GM23248 (cell line): ENCODE data around the gene MPZL1. TPM values are rescaled to one million over a fixed set of nuclear protein-coding genes. Genes with fewer than 3 reads are reported as not detected.

ENCODE experiments used
- DNase-seq: peaks from one replicate; pipeline ENCODE4 v3.0.0-alpha.2; 2015
- H2AFZ ChIP-seq: fragments of 200-600 bp; sonication (generic); 2 replicates; pipeline ENCODE4 v1.6.1; 2016; ENCODE audit warnings: antibody characterized with exemption
- H3F3A ChIP-seq: fragments of 200-600 bp; sonication (generic); 2 replicates; pipeline ENCODE4 v1.6.1; 2016; ENCODE audit warnings: mild to moderate bottlenecking, antibody characterized with exemption, mixed run types; ENCODE audit not compliant: insufficient read depth
- H3K27ac ChIP-seq: fragments of 200-600 bp; sonication (generic); 2 replicates; pipeline ENCODE4 v1.5.1; 2016; ENCODE audit warnings: mild to moderate bottlenecking
- H3K27me3 ChIP-seq: fragments of 200-600 bp; sonication (generic); replicated peaks from 2 replicates; pipeline ENCODE4 v1.6.1; 2016; ENCODE audit warnings: mild to moderate bottlenecking; ENCODE audit not compliant: insufficient read depth
- H3K36me3 ChIP-seq: fragments of 200-600 bp; sonication (generic); 2 replicates; pipeline ENCODE4 v1.6.1; 2016; ENCODE audit warnings: low read depth, mild to moderate bottlenecking
- H3K4me1 ChIP-seq: fragments of 200-600 bp; sonication (generic); 2 replicates; pipeline ENCODE4 v1.6.1; 2016; ENCODE audit warnings: mild to moderate bottlenecking; ENCODE audit not compliant: insufficient read depth
- H3K4me2 ChIP-seq: fragments of 200-600 bp; sonication (generic); one replicate; pipeline ENCODE4 v1.6.1; 2016; ENCODE audit warnings: mild to moderate bottlenecking; ENCODE audit not compliant: unreplicated experiment
- H3K4me3 ChIP-seq: fragments of 200-600 bp; sonication (generic); 2 replicates; pipeline ENCODE4 v1.5.1; 2016; ENCODE audit warnings: mild to moderate bottlenecking
- H3K79me2 ChIP-seq: fragments of 200-600 bp; sonication (generic); 2 replicates; pipeline ENCODE4 v1.6.1; 2016; ENCODE audit warnings: mild to moderate bottlenecking; ENCODE audit not compliant: insufficient read depth
- H3K9ac ChIP-seq: fragments of 200-600 bp; sonication (generic); 2 replicates; pipeline ENCODE4 v1.6.1; 2016; ENCODE audit warnings: mild to moderate bottlenecking
- H3K9me2 ChIP-seq: fragments of 200-600 bp; sonication (generic); 2 replicates; pipeline ENCODE4 v1.6.1; 2016; ENCODE audit warnings: mixed run types, mild to moderate bottlenecking, moderate library complexity; ENCODE audit not compliant: insufficient read depth
- H3K9me3 ChIP-seq: fragments of 200-600 bp; sonication (generic); one replicate; pipeline ENCODE4 v1.6.1; 2017; ENCODE audit warnings: low read depth
- H4K20me1 ChIP-seq: fragments of 200-600 bp; sonication (generic); 2 replicates; pipeline ENCODE4 v1.6.0; 2016; ENCODE audit not compliant: insufficient read depth
- EZH2 ChIP-seq: fragments of 200-600 bp; sonication (generic); IDR thresholded peaks from 2 replicates; pipeline ENCODE4 v1.6.1; 2018; ENCODE audit warnings: antibody characterized with exemption, mild to moderate bottlenecking; ENCODE audit not compliant: insufficient read depth, poor library complexity, severe bottlenecking
- EZH2phosphoT487 ChIP-seq: fragments of 200-600 bp; sonication (generic); IDR thresholded peaks from 2 replicates; pipeline ENCODE4 v1.6.1; 2018; ENCODE audit warnings: antibody characterized with exemption, moderate library complexity, mild to moderate bottlenecking, low read depth; ENCODE audit not compliant: insufficient read depth
- WGBS, 2 experiments: methylation state at CpG; one replicate each; pipeline ENCODE4 v1.1.6; 2015 to 2017; ENCODE audit warnings: low lambda C conversion rate in 2 of 2, low coverage in 1 of 2; ENCODE audit errors: missing lambda C conversion rate in 2 of 2; 5-methylcytosine and 5-hydroxymethylcytosine counted together
- in situ Hi-C: fragments of 300-500 bp; cut with MboI; formaldehyde crosslinking; loops from 2 replicates; pipeline ENCODE4 v1.15.0; 2020
- polyA plus RNA-seq: library from polyadenylated mRNA; unstranded; fragments of >200 nt; fragmentation: Nextera tagmentation; extraction: Ambion mirVana; gene quantifications from 2 replicates; pipeline ENCODE4 v1.2.1, GENCODE V29; 2016
- total RNA-seq: library from RNA; depleted of rRNA; stranded (reverse); fragments of >200 nt; shearing (Covaris generic); gene quantifications from 2 replicates; pipeline ENCODE4 v1.2.3, GENCODE V29; 2014

MPZL1 gene
- total and polyA plus RNA-seq, 2 experiments from 2014 or later = 144 to 284 TPM

- Histone ChIP-seq H3K9me3 (no peaks in the 10 kb centered on the region), H3K4me1 (peaks cover 9% of the 10 kb centered on the region), H3K9me2 (no peaks in the 10 kb centered on the region), H4K20me1 (no peaks in the 10 kb centered on the region), H3K79me2 (no peaks in the 10 kb centered on the region), H3K36me3 (no peaks in the 10 kb centered on the region), H3K27me3 (no peaks in the 10 kb centered on the region), H3F3A (peaks cover 24% of the 10 kb centered on the region), H3K27ac (no peak overlapping the region), H2AFZ (no peak overlapping the region), H3K4me2 (no peak overlapping the region), H3K9ac (no peak overlapping the region), H3K4me3 (no peak overlapping the region)
- TF ChIP-seq EZH2 = no peak
- TF ChIP-seq EZH2phosphoT487 = no peak
- WGBS, 2 experiments = 83 to 92% methylated on average over 4 of the region's 4 CpGs
- in situ Hi-C loops = loop anchor here (25.0 kb wide), 3 partner anchors 103 to 603 kb away; partner anchors contain the start of genes GPA33 and STYXL2
- DNase-seq = no peak
Observed at GRCh38 chr1:167690053-167690452, 31.7 kb upstream of the MPZL1 start.

GRCh38 chr1:167693425-167694045, 28.2 kb upstream of the MPZL1 start:
- no peaks in the 10 kb centered on the region for H3K27me3 ChIP-seq
- H2AFZ ChIP-seq = no peak overlapping the region
- 89 to 95% methylated on average over 7 of the region's 7 CpGs for WGBS, 2 experiments
- peaks cover 18% of the 10 kb centered on the region for H3F3A ChIP-seq
- peaks cover 9% of the 10 kb centered on the region for H3K4me1 ChIP-seq
- H3K4me2 ChIP-seq = no peak overlapping the region
- H3K36me3 ChIP-seq = no peaks in the 10 kb centered on the region
- H3K9me2 ChIP-seq = no peaks in the 10 kb centered on the region
- no peaks in the 10 kb centered on the region for H3K79me2 ChIP-seq
- H3K27ac ChIP-seq = no peak overlapping the region
- no peak overlapping the region for H3K9ac ChIP-seq
- no peaks in the 10 kb centered on the region for H3K9me3 ChIP-seq
- no peak for DNase-seq
- TF ChIP-seq EZH2phosphoT487 (no peak), EZH2 (no peak)
- H4K20me1 ChIP-seq = no peaks in the 10 kb centered on the region
- in situ Hi-C loops = loop anchor here (25.0 kb wide), 3 partner anchors 106 to 606 kb away; partner anchors contain the start of genes GPA33 and STYXL2
- H3K4me3 ChIP-seq = no peak overlapping the region

- Histone ChIP-seq H3K9me2 (no peaks in the 10 kb centered on the region), H3K27me3 (no peaks in the 10 kb centered on the region), H3K79me2 (no peaks in the 10 kb centered on the region), H3K36me3 (no peaks in the 10 kb centered on the region), H3K9me3 (no peaks in the 10 kb centered on the region), H3K4me1 (peaks cover 2% of the 10 kb centered on the region), H3F3A (peaks cover 7% of the 10 kb centered on the region), H3K27ac (no peak overlapping the region), H4K20me1 (no peaks in the 10 kb centered on the region), H3K4me2 (no peak overlapping the region), H2AFZ (no peak overlapping the region), H3K9ac (no peak overlapping the region), H3K4me3 (no peak overlapping the region)
- TF ChIP-seq EZH2 = no peak
- no peak for TF ChIP-seq EZH2phosphoT487
- DNase-seq = no peak
- WGBS, 2 experiments = 65 to 74% methylated on average over 2 of the region's 2 CpGs
- in situ Hi-C loops = loop anchor here (25.0 kb wide), 3 partner anchors 107 to 607 kb away; partner anchors contain the start of genes GPA33 and STYXL2
Observed at GRCh38 chr1:167694691-167695090, 27.1 kb upstream of the MPZL1 start.

GRCh38 chr1:167695147-167695546, 26.6 kb upstream of the MPZL1 start:
- Histone ChIP-seq H3F3A (peaks cover 2% of the 10 kb centered on the region; the same call in 1 of the 2 replicates), H3K4me2 (no peak overlapping the region), H3K9ac (no peak overlapping the region), H4K20me1 (no peaks in the 10 kb centered on the region), H3K27ac (no peak overlapping the region), H3K4me3 (no peak overlapping the region), H2AFZ (no peak overlapping the region), H3K9me3 (no peaks in the 10 kb centered on the region), H3K9me2 (no peaks in the 10 kb centered on the region), H3K36me3 (no peaks in the 10 kb centered on the region), H3K79me2 (no peaks in the 10 kb centered on the region), H3K4me1 (no peaks in the 10 kb centered on the region), H3K27me3 (no peaks in the 10 kb centered on the region)
- DNase-seq = no peak
- in situ Hi-C loops = loop anchor here (25.0 kb wide), 3 partner anchors 108 to 608 kb away; partner anchors contain the start of genes GPA33 and STYXL2
- WGBS, 2 experiments = 96% methylated on average over 2 of the region's 2 CpGs
- TF ChIP-seq EZH2phosphoT487 = no peak
- no peak for TF ChIP-seq EZH2
